GM12865 (cell line): ENCODE results near the gene C1QTNF8.

Experiments used
- DNase-seq: peaks from one replicate; pipeline ENCODE4 v3.0.0; 2010; ENCODE audit warnings: low read depth
- H3K4me3 ChIP-seq: 2 replicates; pipeline ENCODE4 v1.5.1; 2011; ENCODE audit warnings: mild to moderate bottlenecking, low read depth, low read length, control low read depth
- TF ChIP-seq, protein P1 (sequence below): IDR thresholded peaks from 2 replicates; pipeline ENCODE4 v1.5.1; 2011; ENCODE audit warnings: low read length, control low read depth, low read depth, inconsistent platforms; ENCODE audit not compliant: insufficient read depth; ENCODE audit errors: missing control alignments

Gene C1QTNF8

DNA sequence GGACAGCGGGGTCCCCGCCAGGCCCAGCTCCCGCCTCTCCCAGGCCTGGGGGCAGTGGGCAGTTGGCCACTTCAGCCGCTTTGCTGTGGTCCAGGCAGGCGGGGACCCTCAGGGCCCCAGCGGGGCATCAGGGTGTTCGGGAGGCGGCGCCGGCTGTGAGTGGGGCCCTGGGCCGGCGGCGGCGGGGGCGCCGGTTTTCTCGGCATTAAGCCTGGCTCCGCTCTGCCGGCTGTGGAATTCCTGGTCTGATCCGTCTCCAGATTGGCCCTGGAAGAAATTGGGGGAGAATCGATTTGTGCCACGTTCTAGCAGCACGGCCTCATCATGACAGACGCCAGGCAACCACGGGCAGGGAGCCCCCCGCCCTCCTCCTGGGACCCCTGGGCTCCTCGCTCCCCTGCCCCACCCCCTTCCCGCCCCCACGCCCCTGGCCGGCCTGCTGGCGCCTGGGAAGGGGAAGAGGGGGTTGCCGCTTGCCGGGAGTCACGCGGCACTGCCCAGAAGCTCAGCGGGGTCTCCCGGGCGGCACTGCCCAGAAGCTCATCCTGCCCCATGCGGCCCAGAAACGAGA is 52.1 kb downstream of the C1QTNF8 start:
- no peak overlapping the region for H3K4me3 ChIP-seq
- TF ChIP-seq, protein P1, sequence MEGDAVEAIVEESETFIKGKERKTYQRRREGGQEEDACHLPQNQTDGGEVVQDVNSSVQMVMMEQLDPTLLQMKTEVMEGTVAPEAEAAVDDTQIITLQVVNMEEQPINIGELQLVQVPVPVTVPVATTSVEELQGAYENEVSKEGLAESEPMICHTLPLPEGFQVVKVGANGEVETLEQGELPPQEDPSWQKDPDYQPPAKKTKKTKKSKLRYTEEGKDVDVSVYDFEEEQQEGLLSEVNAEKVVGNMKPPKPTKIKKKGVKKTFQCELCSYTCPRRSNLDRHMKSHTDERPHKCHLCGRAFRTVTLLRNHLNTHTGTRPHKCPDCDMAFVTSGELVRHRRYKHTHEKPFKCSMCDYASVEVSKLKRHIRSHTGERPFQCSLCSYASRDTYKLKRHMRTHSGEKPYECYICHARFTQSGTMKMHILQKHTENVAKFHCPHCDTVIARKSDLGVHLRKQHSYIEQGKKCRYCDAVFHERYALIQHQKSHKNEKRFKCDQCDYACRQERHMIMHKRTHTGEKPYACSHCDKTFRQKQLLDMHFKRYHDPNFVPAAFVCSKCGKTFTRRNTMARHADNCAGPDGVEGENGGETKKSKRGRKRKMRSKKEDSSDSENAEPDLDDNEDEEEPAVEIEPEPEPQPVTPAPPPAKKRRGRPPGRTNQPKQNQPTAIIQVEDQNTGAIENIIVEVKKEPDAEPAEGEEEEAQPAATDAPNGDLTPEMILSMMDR = no peak
- DNase-seq = no peak

DNA sequence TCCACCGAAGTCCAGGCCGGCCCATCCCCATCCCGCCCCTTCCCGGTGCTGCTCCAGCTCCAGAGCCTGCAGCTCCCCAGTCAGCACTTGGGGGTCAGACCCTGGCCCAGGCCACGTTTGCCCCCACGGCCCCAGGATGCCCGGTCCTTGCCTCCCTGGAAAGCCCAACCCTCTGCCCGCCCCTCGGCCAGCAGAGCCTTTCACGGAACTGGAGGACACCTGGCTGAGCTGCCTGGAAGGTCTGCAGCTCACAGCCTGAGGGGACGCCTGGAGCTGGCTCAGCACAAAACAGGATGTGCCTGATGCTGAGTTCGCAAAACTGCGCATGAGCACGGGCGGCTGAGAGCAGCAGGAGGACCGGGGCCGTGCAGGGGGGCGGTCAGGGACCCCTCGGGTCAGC is 53.2 kb downstream of the C1QTNF8 start:
- no peak for DNase-seq

DNA sequence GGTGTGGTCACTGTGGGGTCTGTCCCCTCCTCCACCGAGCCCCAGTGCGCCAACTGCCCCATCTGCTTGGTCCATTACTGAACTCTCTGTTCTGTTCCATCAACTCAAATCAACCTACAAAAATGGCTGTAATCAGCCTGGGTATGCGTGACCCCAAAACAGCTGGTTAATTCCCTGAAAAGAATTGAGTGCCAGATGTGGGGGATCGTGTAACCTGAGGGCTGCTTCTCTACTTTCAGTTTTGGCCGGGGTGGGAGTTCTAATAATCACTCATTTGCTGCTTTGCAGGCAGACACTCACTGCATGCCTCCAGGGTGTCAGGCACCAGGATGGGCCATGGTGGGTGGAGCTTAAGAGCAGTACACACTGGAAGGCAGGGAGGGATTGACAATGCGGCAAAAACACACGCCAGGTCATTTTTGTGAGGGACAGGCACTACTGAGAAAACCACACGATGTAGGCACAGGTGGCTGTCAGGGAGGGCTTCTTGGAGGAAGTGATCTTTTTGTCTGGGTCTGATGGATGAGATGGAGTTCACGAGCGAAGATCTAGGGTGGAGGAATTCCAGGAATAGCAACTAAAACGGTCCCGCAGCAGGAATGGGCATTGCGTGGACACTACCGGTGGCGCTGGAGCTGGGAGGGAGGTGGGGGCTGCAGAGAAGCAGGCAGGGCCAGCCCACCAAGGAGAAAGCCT is 53.8 kb downstream of the C1QTNF8 start:
- TF ChIP-seq, protein P1 = no peak
- no peak for DNase-seq
- no peak overlapping the region for H3K4me3 ChIP-seq

More for the DNA sequence above, 53.2 kb downstream of the C1QTNF8 start:
- H3K4me3 ChIP-seq = no peak overlapping the region
- TF ChIP-seq, protein P1 = no peak

DNA sequence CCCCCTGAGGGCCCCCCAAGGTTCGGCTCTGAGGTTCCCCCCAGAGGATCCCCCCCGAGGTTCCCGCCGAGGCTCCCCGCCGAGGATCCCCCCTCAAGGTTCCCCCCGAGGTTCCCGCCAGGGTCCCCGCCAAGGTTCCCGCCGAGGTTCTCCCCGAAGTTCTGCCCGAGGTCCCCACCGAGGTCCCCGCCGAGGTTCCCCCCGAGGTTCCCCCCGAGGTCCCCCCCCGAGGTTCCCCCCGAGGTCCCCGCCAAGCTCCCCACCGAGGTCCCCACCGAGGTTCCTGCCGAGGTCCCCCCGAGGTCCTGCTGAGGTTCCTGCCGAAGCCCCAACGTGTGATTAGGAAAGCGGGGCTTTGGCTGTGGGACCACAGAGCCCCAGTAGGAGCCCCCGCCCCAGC is 55.7 kb downstream of the C1QTNF8 start:
- no peak overlapping the region for H3K4me3 ChIP-seq
- TF ChIP-seq, protein P1 = no peak
- DNase-seq = no peak

DNA sequence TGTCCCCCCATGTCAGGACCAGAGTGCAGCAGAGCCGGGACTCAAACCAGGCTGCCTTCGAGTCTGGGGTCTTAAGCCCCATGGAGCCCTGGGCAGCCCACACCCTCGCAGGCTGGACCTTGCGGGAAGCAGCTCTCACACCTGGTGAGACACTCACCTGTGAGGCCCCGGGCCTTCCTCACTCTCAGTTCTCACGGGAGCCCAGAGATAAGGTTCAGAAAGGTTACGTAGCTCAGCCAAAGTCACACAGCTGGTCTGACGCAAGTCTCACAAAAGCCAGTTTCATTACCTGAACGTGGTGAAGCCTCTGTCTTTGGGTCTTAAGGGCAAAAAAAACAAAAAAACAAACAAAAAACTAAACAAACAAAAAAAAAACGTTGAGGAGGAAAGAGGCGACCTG is 56.3 kb downstream of the C1QTNF8 start:
- no peak overlapping the region for H3K4me3 ChIP-seq
- no peak for DNase-seq
- TF ChIP-seq, protein P1 = no peak

DNA sequence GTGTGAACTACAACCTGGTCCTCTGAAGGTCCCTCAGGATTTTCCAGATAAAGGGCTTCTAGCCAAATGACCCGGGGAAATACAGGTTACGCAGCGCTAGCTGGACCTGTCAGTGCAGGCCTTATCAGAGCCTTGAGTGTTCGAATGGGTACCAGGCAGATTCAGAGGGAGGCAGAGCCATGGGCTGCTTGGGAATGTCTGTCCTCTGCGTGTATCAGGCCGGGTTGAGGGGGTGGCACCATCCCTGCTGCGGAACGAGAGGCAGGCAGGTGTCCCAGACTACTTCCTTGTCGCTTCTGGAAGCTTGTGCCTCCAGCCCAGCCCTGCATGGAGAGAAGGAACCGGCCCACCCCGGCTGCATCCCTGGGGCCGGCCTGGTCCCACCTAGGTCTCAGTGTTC is 57.1 kb downstream of the C1QTNF8 start:
- TF ChIP-seq, protein P1 = no peak
- no peak overlapping the region for H3K4me3 ChIP-seq
- DNase-seq = no peak
